ENCODE measurements around the gene VEZF1. TPM values are rescaled to one million over a fixed set of nuclear protein-coding genes. Genes with fewer than 3 reads are reported as not detected.

VEZF1 gene
- total RNA-seq, 1 experiment from 2014 or later: 45.5 TPM

- DNase-seq (ENCODE audit: extremely low read depth, low read depth): peak; percentile 74
These were observed 33.5 kb downstream of the VEZF1 start for GRCh38 chr17:57954397-57955182.

DNA sequence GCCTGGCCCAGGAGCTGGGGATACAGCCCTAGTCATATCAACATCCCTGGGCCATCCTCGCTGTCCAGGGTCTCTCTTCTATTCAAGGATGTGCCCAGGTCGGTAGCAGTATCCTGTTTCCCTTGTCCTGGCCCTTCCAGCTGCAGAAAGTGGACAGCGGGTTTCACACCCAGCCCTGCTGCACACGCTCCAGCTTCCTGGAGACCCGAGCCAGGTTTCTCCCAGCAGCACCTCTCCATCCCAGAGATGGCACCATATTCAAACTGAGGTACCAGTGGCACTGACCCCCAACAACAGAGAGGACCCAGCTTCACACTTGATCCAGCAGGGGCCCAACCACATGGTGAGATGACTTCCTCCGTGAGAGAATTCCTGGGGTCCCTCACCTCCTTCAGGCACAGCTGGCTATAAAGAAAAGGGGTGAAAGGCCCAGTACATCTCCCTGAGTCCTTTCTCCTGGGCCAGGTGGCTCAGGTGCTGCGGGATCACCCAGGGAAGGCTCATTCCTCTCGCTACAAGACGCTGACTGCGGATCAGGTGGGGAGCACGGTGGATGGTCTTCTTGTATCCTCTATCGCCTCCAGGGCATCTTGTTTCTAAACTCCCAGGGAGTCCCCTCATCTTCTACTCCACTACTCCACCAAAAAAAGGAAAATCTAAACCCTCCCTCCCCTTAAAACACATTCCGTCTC lies 34.2 kb downstream of the VEZF1 start:
- no peak for DNase-seq (ENCODE audit: extremely low read depth, low read depth)

DNA sequence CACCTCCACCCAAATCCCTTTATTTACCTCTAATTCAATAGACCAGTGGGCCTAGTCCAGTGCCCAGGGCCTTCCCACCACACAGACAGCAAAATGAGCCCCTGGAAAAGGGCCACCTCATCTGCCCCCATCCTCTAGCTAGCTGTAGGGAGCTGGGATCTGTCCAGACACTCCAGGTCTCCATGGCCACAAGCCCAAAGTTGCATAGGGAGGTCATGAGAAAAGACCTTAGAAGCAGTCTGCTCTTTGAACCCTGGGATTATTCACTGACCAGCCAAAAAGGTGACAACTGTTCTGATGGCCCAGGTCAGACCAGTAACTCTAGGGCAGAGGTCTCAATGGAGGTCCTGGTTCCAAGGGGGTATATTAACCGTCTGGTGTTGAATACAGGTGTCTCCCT lies 34.8 kb downstream of the VEZF1 start:
- no peak for DNase-seq (ENCODE audit: extremely low read depth, low read depth)

- no peak for DNase-seq (ENCODE audit: extremely low read depth, low read depth)
These were observed 38.4 kb downstream of the VEZF1 start for GRCh38 chr17:57949649-57950048.

DNA sequence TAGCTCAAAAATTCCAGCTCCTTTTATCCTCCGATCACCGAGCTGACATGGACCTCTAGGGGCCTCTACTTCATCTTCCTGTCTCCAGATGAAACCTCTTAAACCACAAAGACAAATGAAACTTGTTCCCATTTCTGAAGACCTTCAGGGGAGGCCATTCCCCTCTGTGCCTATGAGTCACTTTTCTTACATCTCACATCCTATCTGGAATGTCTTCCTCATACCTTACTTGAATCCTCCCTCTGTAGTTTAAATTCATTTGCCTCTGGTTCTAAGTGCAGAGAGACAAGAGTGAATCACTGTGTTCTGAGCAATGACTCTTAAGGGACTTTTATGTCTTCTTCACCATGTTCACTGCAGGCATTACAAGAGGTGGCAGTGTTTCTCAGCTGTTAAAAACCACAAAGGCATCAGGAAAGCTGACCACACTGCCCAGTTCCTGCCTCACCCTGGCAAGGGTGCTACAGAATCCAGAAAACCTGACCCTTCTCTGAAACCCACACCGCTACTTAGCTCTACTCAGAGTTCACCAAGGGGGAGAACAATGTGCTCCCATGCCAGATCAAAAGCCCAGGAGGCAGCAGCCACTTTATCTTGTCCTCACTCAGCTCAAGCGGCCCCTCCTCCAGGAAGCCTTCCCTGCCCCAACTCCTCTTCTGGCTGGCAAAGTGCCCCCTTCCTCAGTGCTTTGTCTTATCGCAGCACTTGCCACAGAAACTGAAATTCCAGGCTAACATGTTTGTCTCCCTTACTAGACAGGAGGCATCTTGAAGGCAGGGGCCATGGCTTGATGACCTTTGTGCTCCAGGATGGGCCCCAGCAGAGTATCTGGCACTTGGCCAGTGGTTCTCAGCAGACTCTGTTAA lies 39.3 kb downstream of the VEZF1 start:
- DNase-seq (ENCODE audit: extremely low read depth, low read depth): peak; percentile 53

DNA sequence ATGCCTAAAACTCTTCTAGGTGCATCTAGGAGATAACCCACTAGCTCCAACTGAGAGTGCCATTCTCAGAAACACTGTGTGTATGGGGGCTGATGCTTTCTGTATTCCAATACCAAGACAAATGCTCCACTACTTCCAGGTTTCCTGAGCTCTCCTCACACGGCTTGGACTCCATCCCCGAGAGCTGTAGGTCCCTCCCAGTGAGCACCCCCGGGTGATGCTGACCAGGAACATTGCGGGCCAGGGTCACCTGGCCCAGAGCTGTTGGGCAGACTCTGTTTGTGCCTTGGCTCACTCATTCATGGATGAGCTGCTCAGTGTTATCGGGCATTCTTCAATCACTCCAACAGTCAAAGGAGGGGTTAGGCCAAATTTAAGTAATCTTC lies 39.9 kb downstream of the VEZF1 start:
- no peak for DNase-seq (ENCODE audit: extremely low read depth, low read depth)

DNA sequence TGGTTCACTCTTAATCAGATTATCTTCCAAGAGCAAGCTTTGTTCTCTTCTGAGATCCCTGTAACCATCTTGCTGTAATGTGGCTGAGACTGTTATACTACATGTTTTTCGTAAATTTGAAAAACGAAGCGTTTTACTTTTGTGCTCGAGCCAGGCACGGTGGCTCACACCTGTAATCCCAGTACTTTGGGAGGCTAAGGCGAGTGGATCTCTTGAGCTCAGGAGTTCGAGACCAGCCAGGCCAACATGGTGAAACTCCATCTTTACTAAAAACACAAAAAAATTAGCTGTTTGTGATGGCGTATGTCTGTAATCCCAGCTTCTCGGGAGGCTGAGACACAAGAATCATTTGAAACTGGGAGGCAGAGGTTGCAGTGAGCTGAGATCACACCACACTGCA lies 40.7 kb downstream of the VEZF1 start:
- no peak for DNase-seq (ENCODE audit: extremely low read depth, low read depth)

DNA sequence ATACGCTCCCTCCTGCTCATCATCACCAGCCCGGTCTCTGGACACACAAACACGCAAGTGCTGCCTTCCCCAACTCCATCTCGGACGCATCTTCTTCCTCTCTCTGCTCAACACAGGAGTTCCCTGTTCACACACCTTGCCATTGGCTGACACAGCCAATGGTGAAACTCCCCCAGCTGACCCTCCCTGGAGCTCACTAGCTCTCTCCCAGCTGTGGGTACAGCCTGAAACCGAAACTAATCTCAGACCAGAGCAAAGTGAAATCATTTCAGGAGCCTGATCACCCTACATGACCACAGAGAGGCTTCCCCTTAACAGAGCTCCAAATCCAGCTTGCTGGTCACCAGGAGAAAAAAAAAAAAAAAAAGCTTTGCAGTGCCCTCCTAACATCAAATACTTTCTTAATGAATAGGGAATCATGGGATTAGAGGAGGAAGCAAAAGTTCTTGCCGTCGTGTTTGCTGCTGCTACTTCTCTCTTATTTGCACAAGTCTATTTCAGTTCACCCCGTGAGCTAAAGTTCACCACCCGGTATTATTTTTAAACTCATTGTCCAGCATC lies 41.2 kb downstream of the VEZF1 start:
- DNase-seq (ENCODE audit: extremely low read depth, low read depth): no peak

- no peak for DNase-seq (ENCODE audit: extremely low read depth, low read depth)
These were observed 41.9 kb downstream of the VEZF1 start for GRCh38 chr17:57945996-57946797.

GRCh38 chr17:57944908-57945307 lies 43.1 kb downstream of the VEZF1 start:
- no peak for DNase-seq (ENCODE audit: extremely low read depth, low read depth)

- DNase-seq (ENCODE audit: extremely low read depth, low read depth): no peak
These were observed 44.4 kb downstream of the VEZF1 start for GRCh38 chr17:57943645-57944044.

GRCh38 chr17:57943140-57943539 lies 44.9 kb downstream of the VEZF1 start:
- no peak for DNase-seq (ENCODE audit: extremely low read depth, low read depth)

- DNase-seq (ENCODE audit: extremely low read depth, low read depth): no peak
These were observed 46.4 kb downstream of the VEZF1 start for GRCh38 chr17:57941384-57942370.

GRCh38 chr17:57940653-57941329 lies 47.3 kb downstream of the VEZF1 start:
- no peak for DNase-seq (ENCODE audit: extremely low read depth, low read depth)

DNA sequence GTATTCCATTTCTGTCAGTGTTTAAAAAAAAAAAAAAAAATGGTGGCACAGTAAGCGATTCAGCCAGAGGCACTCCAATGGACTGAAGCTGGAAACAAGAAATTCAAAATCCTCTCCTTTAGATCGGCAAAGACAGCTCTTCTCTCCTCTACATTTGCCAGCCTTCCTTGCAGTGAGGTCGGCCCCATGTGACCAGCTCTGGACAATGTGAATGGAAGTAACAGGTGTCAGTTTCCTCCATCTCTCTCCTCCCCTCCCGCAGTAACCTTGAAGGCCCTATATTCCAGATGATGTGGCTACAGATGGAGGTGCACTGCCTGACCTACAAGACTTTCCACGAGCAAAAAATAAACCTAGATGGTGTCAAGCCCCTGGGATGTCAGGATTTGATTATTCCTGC lies 47.8 kb downstream of the VEZF1 start:
- DNase-seq (ENCODE audit: extremely low read depth, low read depth): no peak

DNA sequence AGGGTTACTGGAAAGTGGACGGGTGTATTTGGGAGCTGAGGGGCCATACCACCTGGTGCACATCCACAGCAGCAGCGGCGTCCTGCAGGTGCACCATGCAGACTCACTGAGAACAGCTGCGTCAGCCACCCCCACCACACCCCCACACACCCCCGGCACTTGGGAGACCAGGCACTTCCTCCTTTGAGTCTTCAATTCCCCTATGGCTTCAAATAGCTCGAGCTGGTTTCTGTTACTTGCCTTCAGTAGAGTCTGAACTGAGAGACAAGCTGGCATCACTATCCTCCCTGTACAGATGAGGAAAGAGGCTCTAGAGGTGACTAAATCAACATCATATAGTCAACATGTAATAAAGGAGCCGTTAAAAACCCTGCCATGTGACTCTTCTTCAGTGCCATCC lies 48.3 kb downstream of the VEZF1 start:
- DNase-seq (ENCODE audit: extremely low read depth, low read depth): no peak

DNA sequence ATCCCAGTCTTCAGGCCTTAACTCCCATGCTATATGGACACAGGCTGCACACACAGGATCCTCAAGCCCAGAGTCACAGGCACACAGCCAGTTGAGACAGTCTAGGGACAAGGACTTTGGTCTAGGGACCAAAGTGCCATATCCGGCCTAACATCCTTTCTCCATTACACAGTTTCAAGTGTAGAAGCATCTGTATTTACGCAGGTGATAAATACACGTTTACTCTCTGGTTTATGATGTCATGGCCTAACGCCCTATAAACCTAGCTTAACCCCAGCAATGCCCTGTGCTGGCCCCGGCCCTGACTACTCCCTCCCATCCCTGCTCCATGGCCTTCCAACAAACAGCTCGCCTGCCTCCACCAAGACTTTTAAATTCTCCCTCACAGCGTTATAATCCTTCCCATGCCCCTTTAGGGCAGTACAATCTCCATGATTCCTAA lies 50.0 kb downstream of the VEZF1 start:
- DNase-seq (ENCODE audit: extremely low read depth, low read depth): no peak

DNA sequence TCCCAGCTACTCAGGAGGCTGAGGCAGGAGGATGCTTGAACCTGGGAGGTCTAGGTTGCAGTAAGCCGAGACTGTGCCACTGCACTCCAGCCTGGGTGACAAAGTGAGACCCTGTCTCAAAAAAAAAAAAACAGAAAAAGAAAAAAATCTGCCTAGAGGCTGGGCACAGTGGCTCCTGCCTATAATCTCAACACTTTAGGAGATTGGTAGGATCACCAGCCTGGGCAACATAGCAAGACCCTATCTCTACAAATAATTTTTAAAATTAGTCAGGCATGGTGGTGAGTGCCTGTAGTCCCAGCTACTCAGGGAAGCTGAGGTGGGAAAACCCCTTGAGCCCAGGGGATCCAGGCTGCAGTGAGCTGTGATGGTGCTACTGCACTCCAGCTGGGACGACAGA lies 50.6 kb downstream of the VEZF1 start:
- DNase-seq (ENCODE audit: extremely low read depth, low read depth): no peak
